Cardiac fibroblast (primary cell): Measurements from ENCODE around the gene PODXL2.

Experiments
- DNase-seq, 2 donors: peaks; one replicate each; pipeline versions ENCODE4 v3.0.0 to v3.0.0-alpha.2; 2010; ENCODE audit warnings: low read depth in 2 of 2
- H3K4me3 ChIP-seq, 2 donors: replicated peaks in 1 of 2; 1 replicate in 1 of 2; 2 replicates in 1 of 2; pipeline ENCODE4 v1.5.1; 2011; ENCODE audit warnings: low read depth in 2 of 2, low read length in 2 of 2, mild to moderate bottlenecking in 2 of 2, moderate library complexity in 1 of 2
- CTCF ChIP-seq: IDR thresholded peaks from one replicate; pipeline ENCODE4 v1.5.1; 2011; ENCODE audit warnings: low read depth, mild to moderate bottlenecking, low read length, inconsistent platforms

Gene PODXL2

GRCh38 chr3:127674790-127675189 lies 45.8 kb downstream of the PODXL2 start:
- no peak for DNase-seq
- no peak for TF ChIP-seq CTCF
- H3K4me3 ChIP-seq = no peak overlapping the region

- TF ChIP-seq CTCF = no peak
- no peak overlapping the region for H3K4me3 ChIP-seq
- no peak for DNase-seq
These were observed 46.8 kb downstream of the PODXL2 start for GRCh38 chr3:127675651-127676391.

- H3K4me3 ChIP-seq = no peak overlapping the region
- DNase-seq = no peak
- TF ChIP-seq CTCF = no peak
These were observed 47.5 kb downstream of the PODXL2 start for GRCh38 chr3:127676456-127676855.

GRCh38 chr3:127676921-127677351 lies 48.0 kb downstream of the PODXL2 start:
- H3K4me3 ChIP-seq = no peak overlapping the region
- DNase-seq = no peak
- no peak for TF ChIP-seq CTCF

- TF ChIP-seq CTCF = no peak
- no peak for DNase-seq
- no peak overlapping the region for H3K4me3 ChIP-seq
These were observed 48.7 kb downstream of the PODXL2 start for GRCh38 chr3:127677541-127678314.

- no peak for DNase-seq
These were observed 49.3 kb downstream of the PODXL2 start for GRCh38 chr3:127678315-127678599.

More at GRCh38 chr3:127678315-127678599, 49.3 kb downstream of the PODXL2 start:
- no peak for TF ChIP-seq CTCF
- no peak overlapping the region for H3K4me3 ChIP-seq
